ENCODE results near the gene SULF2.

The SULF2 gene

GRCh38 chr20:47659904-47660601 is 125.2 kb downstream of the SULF2 start:
- no peak for DNase-seq (ENCODE audit: low read depth)
- peaks cover 6% of the 10 kb centered on the region for H3K4me1 ChIP-seq (ENCODE audit: control insufficient read depth, insufficient read depth, low read length)
- H3K9ac ChIP-seq (ENCODE audit: low read length) = no peak overlapping the region
- no peaks in the 10 kb centered on the region for H3K9me3 ChIP-seq (ENCODE audit: control insufficient read depth, low read length)
- peaks cover 45% of the 10 kb centered on the region for H3K36me3 ChIP-seq (ENCODE audit: control insufficient read depth, insufficient read depth, low read length, severe bottlenecking)
- no peak overlapping the region for H3K4me3 ChIP-seq (ENCODE audit: low read length)
- no peaks in the 10 kb centered on the region for H3K27me3 ChIP-seq (replicated peaks; ENCODE audit: control insufficient read depth, insufficient read depth, low read length)

- Histone ChIP-seq H3K4me3 (ENCODE audit: low read length) (no peak overlapping the region), H3K4me1 (ENCODE audit: control insufficient read depth, insufficient read depth, low read length) (peaks cover 6% of the 10 kb centered on the region), H3K27me3 (replicated peaks; ENCODE audit: control insufficient read depth, insufficient read depth, low read length) (no peaks in the 10 kb centered on the region), H3K9ac (ENCODE audit: low read length) (no peak overlapping the region), H3K36me3 (ENCODE audit: control insufficient read depth, insufficient read depth, low read length, severe bottlenecking) (peaks cover 65% of the 10 kb centered on the region), H3K9me3 (ENCODE audit: control insufficient read depth, low read length) (no peaks in the 10 kb centered on the region)
- no peak for DNase-seq (ENCODE audit: low read depth)
Measured at GRCh38 chr20:47656318-47656717, 129.0 kb downstream of the SULF2 start.

DNA sequence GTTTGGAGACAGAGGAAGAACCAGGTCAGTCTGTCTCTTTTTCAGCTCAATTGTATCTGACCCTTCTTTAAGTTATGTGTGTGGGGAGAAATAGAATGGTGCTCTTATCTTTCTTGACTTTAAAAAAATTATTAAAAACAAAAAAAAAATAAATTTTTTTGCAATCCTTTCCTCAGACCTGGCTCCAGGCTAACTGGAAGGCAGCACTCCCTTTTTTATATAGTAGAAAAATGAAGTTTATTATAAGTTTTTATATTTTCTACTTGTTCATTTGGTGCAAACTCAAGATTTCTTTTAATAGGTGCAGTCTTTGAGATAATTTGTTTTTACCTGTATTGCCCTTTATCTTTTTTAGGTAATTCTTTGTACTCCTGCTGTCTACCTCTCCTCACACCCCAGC is 129.6 kb downstream of the SULF2 start:
- Histone ChIP-seq H3K4me1 (ENCODE audit: control insufficient read depth, insufficient read depth, low read length) (peaks cover 6% of the 10 kb centered on the region), H3K9me3 (ENCODE audit: control insufficient read depth, low read length) (no peaks in the 10 kb centered on the region), H3K9ac (ENCODE audit: low read length) (no peak overlapping the region), H3K4me3 (ENCODE audit: low read length) (no peak overlapping the region), H3K36me3 (ENCODE audit: control insufficient read depth, insufficient read depth, low read length, severe bottlenecking) (peaks cover 71% of the 10 kb centered on the region), H3K27me3 (replicated peaks; ENCODE audit: control insufficient read depth, insufficient read depth, low read length) (no peaks in the 10 kb centered on the region)
- DNase-seq (ENCODE audit: low read depth) = no peak

DNA sequence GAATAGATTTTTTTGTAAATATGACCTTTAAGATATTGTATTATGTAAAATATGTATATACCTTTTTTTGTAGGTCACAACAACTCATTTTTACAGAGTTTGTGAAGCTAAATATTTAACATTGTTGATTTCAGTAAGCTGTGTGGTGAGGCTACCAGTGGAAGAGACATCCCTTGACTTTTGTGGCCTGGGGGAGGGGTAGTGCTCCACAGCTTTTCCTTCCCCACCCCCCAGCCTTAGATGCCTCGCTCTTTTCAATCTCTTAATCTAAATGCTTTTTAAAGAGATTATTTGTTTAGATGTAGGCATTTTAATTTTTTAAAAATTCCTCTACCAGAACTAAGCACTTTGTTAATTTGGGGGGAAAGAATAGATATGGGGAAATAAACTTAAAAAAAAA is 130.9 kb downstream of the SULF2 start:
- DNase-seq (ENCODE audit: low read depth) = no peak
- Histone ChIP-seq H3K4me3 (ENCODE audit: low read length) (no peak overlapping the region), H3K27me3 (replicated peaks; ENCODE audit: control insufficient read depth, insufficient read depth, low read length) (no peaks in the 10 kb centered on the region), H3K4me1 (ENCODE audit: control insufficient read depth, insufficient read depth, low read length) (no peaks in the 10 kb centered on the region), H3K36me3 (ENCODE audit: control insufficient read depth, insufficient read depth, low read length, severe bottlenecking) (peaks cover 70% of the 10 kb centered on the region), H3K9ac (ENCODE audit: low read length) (no peak overlapping the region), H3K9me3 (ENCODE audit: control insufficient read depth, low read length) (no peaks in the 10 kb centered on the region)

GRCh38 chr20:47653869-47654268 is 131.4 kb downstream of the SULF2 start:
- Histone ChIP-seq H3K36me3 (ENCODE audit: control insufficient read depth, insufficient read depth, low read length, severe bottlenecking) (peaks cover 71% of the 10 kb centered on the region), H3K4me1 (ENCODE audit: control insufficient read depth, insufficient read depth, low read length) (no peaks in the 10 kb centered on the region), H3K27me3 (replicated peaks; ENCODE audit: control insufficient read depth, insufficient read depth, low read length) (no peaks in the 10 kb centered on the region), H3K4me3 (ENCODE audit: low read length) (no peak overlapping the region), H3K9ac (ENCODE audit: low read length) (no peak overlapping the region), H3K9me3 (ENCODE audit: control insufficient read depth, low read length) (no peaks in the 10 kb centered on the region)
- DNase-seq (ENCODE audit: low read depth) = no peak

DNA sequence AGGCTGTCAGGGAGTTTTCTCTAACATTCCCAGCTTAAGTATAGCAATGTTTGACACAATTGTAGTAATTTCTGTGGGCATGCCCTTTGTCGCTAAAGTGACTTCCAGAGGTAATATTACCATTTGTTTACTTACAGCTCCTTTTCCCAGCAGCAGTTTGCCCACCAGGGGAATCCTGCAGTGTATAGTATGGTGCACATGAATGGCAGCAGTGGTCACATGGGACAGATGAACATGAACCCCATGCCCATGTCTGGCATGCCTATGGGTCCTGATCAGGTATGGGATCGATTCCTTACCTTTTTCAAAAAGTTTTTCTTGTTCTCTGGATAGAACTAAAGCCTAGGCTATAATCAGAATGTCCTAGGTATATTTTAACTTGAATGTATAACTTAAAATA is 132.5 kb downstream of the SULF2 start:
- Histone ChIP-seq H3K4me3 (ENCODE audit: low read length) (no peak overlapping the region), H3K9ac (ENCODE audit: low read length) (no peak overlapping the region), H3K9me3 (ENCODE audit: control insufficient read depth, low read length) (no peaks in the 10 kb centered on the region), H3K4me1 (ENCODE audit: control insufficient read depth, insufficient read depth, low read length) (no peaks in the 10 kb centered on the region), H3K36me3 (ENCODE audit: control insufficient read depth, insufficient read depth, low read length, severe bottlenecking) (peaks cover 71% of the 10 kb centered on the region), H3K27me3 (replicated peaks; ENCODE audit: control insufficient read depth, insufficient read depth, low read length) (no peaks in the 10 kb centered on the region)
- DNase-seq (ENCODE audit: low read depth) = no peak

DNA sequence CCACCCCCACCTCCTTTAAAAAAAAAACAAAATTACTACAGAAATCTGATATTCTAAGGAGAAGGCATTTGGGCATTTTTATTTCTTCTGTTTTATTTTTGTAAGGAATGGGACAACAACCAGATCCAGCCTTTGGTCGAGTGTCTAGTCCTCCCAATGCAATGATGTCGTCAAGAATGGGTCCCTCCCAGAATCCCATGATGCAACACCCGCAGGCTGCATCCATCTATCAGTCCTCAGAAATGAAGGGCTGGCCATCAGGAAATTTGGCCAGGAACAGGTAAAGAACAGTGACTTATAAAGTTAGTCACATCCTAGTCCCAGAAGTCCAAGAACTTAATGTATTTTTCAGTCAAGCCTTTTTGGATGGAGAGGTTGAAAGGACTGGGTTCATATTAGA is 133.0 kb downstream of the SULF2 start:
- Histone ChIP-seq H3K9me3 (ENCODE audit: control insufficient read depth, low read length) (no peaks in the 10 kb centered on the region), H3K9ac (ENCODE audit: low read length) (no peak overlapping the region), H3K4me3 (ENCODE audit: low read length) (no peak overlapping the region), H3K36me3 (ENCODE audit: control insufficient read depth, insufficient read depth, low read length, severe bottlenecking) (peaks cover 74% of the 10 kb centered on the region), H3K27me3 (replicated peaks; ENCODE audit: control insufficient read depth, insufficient read depth, low read length) (no peaks in the 10 kb centered on the region), H3K4me1 (ENCODE audit: control insufficient read depth, insufficient read depth, low read length) (no peaks in the 10 kb centered on the region)
- DNase-seq (ENCODE audit: low read depth) = no peak

DNA sequence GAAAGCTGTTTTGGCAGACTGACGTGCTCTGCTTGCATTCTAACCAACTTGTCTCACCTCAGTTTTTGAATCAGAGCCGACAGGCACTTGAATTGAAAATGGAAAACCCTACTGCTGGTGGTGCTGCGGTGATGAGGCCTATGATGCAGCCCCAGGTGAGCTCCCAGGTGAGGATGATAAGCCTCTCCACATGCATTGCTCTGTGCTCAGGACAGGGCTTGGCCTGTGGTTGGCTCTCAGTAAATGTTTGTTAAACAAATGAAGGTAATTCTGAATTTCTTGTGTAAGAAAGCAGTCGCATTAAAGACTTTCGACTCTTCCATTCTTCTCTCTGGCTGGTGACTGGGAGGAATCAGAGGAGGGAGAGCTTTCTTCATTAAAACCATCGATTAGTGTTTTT is 136.3 kb downstream of the SULF2 start:
- Histone ChIP-seq H3K4me3 (ENCODE audit: low read length) (no peak overlapping the region), H3K27me3 (replicated peaks; ENCODE audit: control insufficient read depth, insufficient read depth, low read length) (no peaks in the 10 kb centered on the region), H3K4me1 (ENCODE audit: control insufficient read depth, insufficient read depth, low read length) (no peaks in the 10 kb centered on the region), H3K9me3 (ENCODE audit: control insufficient read depth, low read length) (no peaks in the 10 kb centered on the region), H3K9ac (ENCODE audit: low read length) (no peak overlapping the region), H3K36me3 (ENCODE audit: control insufficient read depth, insufficient read depth, low read length, severe bottlenecking) (peaks cover 74% of the 10 kb centered on the region)
- DNase-seq (ENCODE audit: low read depth) = no peak

DNA sequence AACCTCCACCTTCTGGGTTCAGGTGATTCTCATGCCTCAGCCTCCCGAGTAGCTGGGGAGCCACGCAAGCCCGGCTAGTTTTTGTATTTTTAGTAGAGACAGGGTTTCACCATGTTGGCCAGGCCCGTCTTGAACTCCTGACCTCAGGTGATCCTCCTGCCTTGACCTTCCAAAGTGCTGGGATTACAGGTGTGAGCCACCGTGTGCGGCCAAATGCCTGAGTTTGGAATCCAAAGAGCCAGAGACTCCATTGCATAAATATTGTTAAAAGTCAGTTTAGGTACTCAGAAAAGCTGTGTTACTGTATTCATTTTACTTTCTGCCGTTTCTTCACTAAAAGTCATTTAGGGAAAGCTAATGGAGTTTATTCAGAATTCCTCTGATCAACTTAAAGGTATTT is 137.3 kb downstream of the SULF2 start:
- H3K4me1 ChIP-seq (ENCODE audit: control insufficient read depth, insufficient read depth, low read length) = no peaks in the 10 kb centered on the region
- no peak for DNase-seq (ENCODE audit: low read depth)
- H3K27me3 ChIP-seq (replicated peaks; ENCODE audit: control insufficient read depth, insufficient read depth, low read length) = no peaks in the 10 kb centered on the region
- H3K36me3 ChIP-seq (ENCODE audit: control insufficient read depth, insufficient read depth, low read length, severe bottlenecking) = peaks cover 73% of the 10 kb centered on the region
- H3K9ac ChIP-seq (ENCODE audit: low read length) = no peak overlapping the region
- H3K9me3 ChIP-seq (ENCODE audit: control insufficient read depth, low read length) = no peaks in the 10 kb centered on the region
- H3K4me3 ChIP-seq (ENCODE audit: low read length) = no peak overlapping the region

DNA sequence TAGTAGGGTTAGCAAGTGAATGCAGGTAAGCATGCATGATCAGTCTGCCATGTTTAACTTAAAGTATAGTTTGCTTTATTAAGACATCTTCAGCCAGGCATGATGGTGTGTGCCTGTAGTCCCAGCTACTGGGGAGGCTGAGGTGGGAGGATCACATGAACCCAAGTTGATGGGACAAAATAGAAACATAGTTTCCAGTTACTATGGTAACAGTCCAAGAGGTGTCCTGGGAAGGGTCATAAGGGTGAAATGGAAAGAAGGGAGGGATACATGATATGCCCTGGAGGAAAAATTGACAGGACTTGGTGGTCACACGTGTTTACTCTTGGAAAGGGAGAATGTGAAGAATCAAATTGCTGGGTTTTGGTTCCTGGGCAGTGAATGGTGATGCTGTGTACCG is 139.6 kb downstream of the SULF2 start:
- H3K9me3 ChIP-seq (ENCODE audit: control insufficient read depth, low read length) = no peaks in the 10 kb centered on the region
- peaks cover 15% of the 10 kb centered on the region for H3K4me1 ChIP-seq (ENCODE audit: control insufficient read depth, insufficient read depth, low read length)
- H3K4me3 ChIP-seq (ENCODE audit: low read length) = no peak overlapping the region
- DNase-seq (ENCODE audit: low read depth) = no peak
- H3K36me3 ChIP-seq (ENCODE audit: control insufficient read depth, insufficient read depth, low read length, severe bottlenecking) = peaks cover 63% of the 10 kb centered on the region
- no peak overlapping the region for H3K9ac ChIP-seq (ENCODE audit: low read length)
- no peaks in the 10 kb centered on the region for H3K27me3 ChIP-seq (replicated peaks; ENCODE audit: control insufficient read depth, insufficient read depth, low read length)

GRCh38 chr20:47642624-47643023 is 142.7 kb downstream of the SULF2 start:
- peaks cover 18% of the 10 kb centered on the region for H3K4me1 ChIP-seq (ENCODE audit: control insufficient read depth, insufficient read depth, low read length)
- no peaks in the 10 kb centered on the region for H3K27me3 ChIP-seq (replicated peaks; ENCODE audit: control insufficient read depth, insufficient read depth, low read length)
- no peak for DNase-seq (ENCODE audit: low read depth)
- no peak overlapping the region for H3K9ac ChIP-seq (ENCODE audit: low read length)
- no peaks in the 10 kb centered on the region for H3K9me3 ChIP-seq (ENCODE audit: control insufficient read depth, low read length)
- peaks cover 70% of the 10 kb centered on the region for H3K36me3 ChIP-seq (ENCODE audit: control insufficient read depth, insufficient read depth, low read length, severe bottlenecking)
- H3K4me3 ChIP-seq (ENCODE audit: low read length) = no peak overlapping the region

GRCh38 chr20:47642118-47642517 is 143.2 kb downstream of the SULF2 start:
- peaks cover 70% of the 10 kb centered on the region for H3K36me3 ChIP-seq (ENCODE audit: control insufficient read depth, insufficient read depth, low read length, severe bottlenecking)
- H3K4me1 ChIP-seq (ENCODE audit: control insufficient read depth, insufficient read depth, low read length) = peaks cover 18% of the 10 kb centered on the region
- DNase-seq (ENCODE audit: low read depth) = no peak
- no peaks in the 10 kb centered on the region for H3K9me3 ChIP-seq (ENCODE audit: control insufficient read depth, low read length)
- no peaks in the 10 kb centered on the region for H3K27me3 ChIP-seq (replicated peaks; ENCODE audit: control insufficient read depth, insufficient read depth, low read length)
- no peak overlapping the region for H3K4me3 ChIP-seq (ENCODE audit: low read length)
- H3K9ac ChIP-seq (ENCODE audit: low read length) = no peak overlapping the region

All from adipocyte (in vitro differentiated cells).